Embryonic facial prominence (tissue), 1 donor: ENCODE results near the gene MTA1.

Experiments used
- DNase-seq: peaks from one replicate; pipeline ENCODE4 v3.0.0-alpha.2; 2016; ENCODE audit errors: extremely low spot score

Gene MTA1

DNA sequence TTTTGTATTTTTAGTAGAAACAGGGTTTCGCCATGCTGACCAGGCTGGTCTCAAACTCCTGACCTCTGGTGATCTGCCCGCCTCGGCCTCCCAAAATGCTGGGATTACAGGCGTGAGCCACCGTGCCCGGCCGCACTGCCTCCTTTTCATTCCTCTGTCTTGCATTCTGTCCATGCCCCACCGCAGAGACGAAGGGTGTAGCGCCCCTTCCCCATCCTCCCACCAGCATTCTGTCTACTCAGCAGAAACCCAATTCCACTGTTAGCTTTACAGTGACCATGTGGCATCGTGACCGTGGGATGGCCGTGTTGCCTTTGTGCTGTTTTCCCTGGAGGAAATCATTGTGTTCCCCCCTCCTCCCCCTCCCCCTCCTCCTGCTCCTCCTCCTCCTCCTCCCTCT is 11.0 kb upstream of the MTA1 start:
- no peak for DNase-seq

- no peak for DNase-seq
Observed at GRCh38 chr14:105409364-105409763, 10.3 kb upstream of the MTA1 start.

DNA sequence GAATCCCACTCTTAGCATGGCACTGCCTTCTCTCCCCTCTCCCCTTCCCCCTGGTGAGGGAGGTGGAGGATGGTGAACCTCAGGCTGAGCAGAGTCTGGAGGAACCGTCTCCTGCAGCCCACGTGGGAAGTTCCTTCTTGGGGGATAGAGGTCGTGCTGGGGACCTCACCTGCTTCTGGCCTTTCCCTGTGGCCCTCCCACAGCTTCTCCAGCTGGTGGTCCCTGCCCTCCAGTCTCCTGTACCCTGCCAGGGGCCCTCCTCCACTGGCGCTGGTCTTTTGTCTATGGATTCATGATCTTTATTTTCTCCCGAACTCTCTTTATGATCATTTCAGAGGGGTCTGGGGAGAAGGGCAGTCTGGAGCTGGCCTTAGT is 9.0 kb upstream of the MTA1 start:
- DNase-seq = no peak

- DNase-seq = no peak
Observed at GRCh38 chr14:105411017-105411941, 8.3 kb upstream of the MTA1 start.

- DNase-seq = no peak
Observed at GRCh38 chr14:105411985-105412770, 7.4 kb upstream of the MTA1 start.

GRCh38 chr14:105412771-105413543 is 6.7 kb upstream of the MTA1 start:
- DNase-seq = no peak

DNA sequence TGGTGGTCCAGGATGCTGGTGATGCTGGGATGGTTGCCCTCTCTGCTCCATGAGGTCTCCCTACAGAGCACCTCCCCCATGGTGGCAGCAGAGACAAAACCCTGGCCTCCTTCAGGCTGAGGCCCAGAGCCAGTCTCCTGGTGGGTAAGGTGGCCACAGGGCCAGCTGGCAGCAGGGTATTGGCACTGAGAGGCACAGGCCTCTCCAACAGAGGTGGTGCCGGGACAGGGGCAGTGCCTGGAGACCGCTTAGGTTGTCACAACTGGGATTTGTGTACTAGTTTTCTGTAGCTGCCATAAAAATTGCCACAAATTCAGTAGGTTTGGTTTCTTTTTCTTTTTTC is 6.1 kb upstream of the MTA1 start:
- no peak for DNase-seq

GRCh38 chr14:105414456-105415371 is 4.9 kb upstream of the MTA1 start:
- peak; percentile 27 for DNase-seq

GRCh38 chr14:105415481-105416428 is 3.9 kb upstream of the MTA1 start:
- DNase-seq = no peak

GRCh38 chr14:105416671-105417070 is 3.0 kb upstream of the MTA1 start:
- DNase-seq = no peak

GRCh38 chr14:105417690-105418121 is 1.9 kb upstream of the MTA1 start:
- DNase-seq = no peak

DNA sequence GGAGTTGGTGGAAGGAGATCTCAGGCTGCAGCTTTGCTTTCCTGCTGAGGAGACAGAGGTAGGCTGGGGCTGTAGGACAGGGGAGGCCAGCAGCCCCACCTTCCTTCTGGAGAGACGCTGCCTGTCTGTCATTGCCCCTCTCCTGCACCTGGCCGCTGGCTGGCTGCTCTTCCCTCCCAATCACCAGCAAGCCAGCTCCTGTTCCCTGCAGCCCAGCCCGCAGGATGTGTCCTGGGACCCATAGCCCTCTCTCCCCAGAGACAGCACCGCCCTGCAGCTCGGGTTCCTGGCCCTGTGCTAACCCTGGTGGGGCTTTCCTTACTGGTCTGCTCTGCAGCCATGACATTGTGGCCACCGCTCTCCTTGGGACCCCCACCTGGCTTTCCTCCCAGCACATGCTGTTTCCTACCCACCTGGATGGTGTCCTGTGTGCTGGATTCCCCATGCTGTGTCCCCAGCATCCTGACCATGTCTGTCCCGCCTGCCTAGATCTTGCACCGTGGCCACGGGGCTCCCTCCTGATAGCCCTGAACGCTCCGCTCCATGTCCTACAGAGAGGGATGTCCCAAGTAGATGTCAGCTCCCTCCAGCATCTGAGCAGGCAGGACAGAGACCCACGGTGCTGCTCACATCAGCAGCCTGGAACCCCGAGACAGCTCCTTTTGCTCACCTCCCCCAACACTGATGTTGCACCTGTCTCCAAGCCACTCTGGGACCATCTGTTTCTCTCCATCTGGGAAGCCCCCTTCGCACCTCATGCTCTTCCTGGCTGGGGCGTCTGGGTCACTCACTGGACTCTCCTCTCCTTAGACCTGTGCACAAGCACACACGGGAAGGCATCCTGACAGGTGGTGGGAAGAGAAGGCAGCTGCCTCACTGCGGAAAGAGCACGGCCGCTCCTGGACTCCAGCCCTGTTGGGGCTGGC is 1.1 kb upstream of the MTA1 start:
- DNase-seq = no peak

DNA sequence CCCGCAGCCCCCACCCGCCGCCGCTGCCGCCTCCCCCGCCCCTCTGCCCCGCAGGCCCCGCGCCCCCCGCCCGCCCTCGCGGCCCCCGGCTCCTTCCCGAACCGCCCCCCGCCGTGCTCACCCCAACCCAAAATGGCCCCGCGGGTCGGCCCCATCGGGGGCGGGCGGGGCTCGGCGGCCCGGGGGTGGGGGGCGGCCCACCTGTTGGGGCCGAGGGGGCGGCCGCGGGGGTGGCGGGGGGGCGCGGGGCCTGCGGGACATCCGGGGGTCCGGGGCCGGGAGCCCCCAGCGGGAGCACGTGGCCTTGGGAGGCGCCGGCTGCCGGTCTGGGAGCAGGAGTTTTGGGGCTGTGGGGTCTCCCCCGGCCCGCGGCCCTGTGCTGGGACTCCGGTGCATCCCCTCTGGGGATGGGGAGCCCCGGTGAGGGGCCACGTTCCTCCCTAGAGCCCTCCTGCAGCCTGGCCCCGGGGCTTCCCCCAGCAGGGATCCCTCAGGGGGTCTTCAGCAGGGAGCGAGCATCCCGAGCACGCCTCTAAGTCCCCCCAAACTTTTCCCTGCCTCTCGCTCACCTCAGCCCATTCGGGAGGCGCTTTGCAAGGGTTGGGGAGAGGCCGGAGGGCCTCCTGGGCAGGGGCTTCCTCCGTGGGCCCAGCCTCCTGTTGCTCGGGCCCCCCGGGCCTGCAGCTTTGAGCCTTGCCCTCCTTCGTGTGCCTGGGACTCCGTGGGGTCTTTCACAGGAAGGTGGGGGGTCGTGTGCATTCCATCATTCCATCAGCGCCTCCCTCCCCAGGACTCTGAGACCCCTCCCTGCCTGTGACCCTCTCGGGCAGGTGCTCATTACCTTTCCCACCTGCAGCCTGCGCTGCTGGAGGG is 710 bp downstream of the MTA1 start:
- no peak for DNase-seq

- DNase-seq = no peak
Observed at GRCh38 chr14:105420974-105421674, 1.5 kb downstream of the MTA1 start.

DNA sequence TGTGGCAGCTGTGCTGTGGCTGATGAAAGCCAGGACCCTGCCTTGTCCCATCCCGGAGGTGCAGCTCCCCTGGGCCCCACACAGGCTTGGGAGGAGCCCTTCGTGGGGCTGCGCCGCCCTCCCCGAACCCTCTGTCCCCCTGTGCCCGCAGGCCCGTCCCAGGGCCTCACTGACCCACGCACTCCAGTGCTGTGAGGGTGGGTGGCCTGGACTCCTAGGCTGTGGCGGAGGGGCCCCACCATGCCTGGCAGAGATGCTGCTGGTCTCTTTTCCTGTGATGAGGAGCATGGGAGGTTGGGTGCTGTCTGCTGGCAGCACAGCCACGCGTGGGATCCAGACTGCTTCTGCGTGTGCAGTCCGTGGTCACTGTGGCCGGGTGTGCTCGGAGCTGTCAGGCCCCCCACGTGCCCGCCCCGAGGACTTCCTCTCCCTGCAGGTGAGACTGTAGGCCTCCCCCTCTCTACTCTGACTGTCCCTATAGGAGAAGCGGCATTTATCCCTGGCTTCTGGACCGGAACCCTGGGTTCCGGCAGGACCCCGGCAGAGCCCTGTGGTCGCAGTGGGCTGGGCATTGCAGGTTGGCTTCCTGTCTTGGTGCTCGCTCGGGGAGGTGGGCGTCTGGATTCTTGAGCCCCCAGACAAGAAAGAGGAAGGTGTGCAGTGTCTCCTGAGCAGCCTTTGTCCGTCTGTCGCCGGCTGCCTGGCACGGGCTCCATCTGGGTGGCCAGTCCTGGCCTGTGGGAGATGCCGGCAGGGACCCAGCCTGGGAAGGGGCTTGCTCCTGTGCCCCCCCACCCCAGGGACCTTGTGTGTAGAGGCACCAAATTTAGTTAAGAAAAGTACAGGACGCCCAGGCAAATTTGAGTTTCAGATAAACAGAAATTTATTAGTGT is 2.3 kb downstream of the MTA1 start:
- DNase-seq = no peak
